ENCODE measurements around the gene GAD1.

DNA sequence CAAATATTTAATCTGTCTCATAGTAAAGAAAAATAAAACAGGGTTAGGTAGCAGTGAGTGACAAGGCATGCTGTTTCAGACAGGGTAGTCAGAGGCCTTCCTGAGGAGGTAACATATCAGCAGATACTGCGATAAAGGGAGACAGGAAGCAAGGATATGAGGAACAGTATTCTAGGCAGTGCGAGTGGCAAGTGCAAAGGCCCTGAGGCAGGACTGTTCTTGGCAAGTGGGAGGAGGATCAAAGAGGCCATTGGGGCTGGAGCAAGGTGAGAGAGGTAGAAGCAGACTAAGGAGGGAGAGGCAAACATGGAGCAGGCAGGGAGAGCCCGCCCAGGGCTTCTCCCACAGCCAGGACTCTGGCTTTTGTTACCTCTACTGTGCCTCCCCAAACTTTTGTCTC is 33.6 kb downstream of the GAD1 start:
- TF ChIP-seq, protein P1, sequence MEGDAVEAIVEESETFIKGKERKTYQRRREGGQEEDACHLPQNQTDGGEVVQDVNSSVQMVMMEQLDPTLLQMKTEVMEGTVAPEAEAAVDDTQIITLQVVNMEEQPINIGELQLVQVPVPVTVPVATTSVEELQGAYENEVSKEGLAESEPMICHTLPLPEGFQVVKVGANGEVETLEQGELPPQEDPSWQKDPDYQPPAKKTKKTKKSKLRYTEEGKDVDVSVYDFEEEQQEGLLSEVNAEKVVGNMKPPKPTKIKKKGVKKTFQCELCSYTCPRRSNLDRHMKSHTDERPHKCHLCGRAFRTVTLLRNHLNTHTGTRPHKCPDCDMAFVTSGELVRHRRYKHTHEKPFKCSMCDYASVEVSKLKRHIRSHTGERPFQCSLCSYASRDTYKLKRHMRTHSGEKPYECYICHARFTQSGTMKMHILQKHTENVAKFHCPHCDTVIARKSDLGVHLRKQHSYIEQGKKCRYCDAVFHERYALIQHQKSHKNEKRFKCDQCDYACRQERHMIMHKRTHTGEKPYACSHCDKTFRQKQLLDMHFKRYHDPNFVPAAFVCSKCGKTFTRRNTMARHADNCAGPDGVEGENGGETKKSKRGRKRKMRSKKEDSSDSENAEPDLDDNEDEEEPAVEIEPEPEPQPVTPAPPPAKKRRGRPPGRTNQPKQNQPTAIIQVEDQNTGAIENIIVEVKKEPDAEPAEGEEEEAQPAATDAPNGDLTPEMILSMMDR (IDR thresholded peaks at IDR 0.05): no peak
- TF ChIP-seq POLR2A (IDR thresholded peaks at IDR 0.05): no peak
